OCI-M2 (cell line): ENCODE data around the gene DYNC1I2.
"Not testable (repeated sequence)": the region's sequence is repeated elsewhere in the genome, so short reads cannot be mapped to it uniquely, and the experiment has no call there.

Source experiments
- DNase-seq: peaks from one replicate; lab custom pipeline; 2025; ENCODE audit not compliant: unreplicated experiment; lab: John Stamatoyannopoulos, UW

Gene DYNC1I2

DNA sequence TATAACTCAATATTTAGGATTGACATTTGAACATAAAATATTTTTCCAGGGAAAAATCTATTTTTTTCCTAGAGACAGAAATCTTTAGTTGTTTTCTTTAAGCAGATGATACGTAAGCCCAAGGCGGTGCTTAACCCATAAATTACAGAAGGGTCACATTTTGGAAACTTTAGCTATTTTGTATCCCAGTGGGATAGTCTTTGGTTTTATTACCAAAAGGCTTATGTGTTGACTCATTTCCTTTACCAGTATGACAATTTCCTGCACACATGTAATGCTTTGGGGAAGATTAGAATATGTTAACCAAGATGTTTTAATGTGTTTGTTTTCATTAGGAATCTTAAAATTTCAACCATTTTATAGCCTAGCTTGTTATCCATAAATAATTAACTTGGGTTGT, 24.8 kb downstream of the DYNC1I2 start:
- DNase-seq = no peak

DNA sequence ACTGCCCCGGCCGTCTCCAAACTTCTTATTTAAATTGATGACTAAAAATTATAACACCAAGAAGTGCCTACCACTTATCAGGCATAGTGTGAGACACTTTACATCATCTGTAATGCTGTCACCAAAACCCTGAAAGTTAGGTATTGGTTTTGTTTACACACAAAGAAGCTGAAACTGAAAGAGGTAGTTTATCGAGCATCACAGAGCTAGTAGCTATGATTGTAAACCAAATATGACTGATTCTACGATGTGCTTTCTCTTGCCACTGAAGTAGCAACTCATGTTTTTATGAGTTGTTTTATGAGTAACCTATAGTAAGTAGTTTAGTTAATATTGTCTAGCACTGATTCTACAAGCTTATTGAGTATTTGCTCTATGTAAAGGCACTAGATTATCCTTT, 31.5 kb downstream of the DYNC1I2 start:
- DNase-seq = no peak

DNA sequence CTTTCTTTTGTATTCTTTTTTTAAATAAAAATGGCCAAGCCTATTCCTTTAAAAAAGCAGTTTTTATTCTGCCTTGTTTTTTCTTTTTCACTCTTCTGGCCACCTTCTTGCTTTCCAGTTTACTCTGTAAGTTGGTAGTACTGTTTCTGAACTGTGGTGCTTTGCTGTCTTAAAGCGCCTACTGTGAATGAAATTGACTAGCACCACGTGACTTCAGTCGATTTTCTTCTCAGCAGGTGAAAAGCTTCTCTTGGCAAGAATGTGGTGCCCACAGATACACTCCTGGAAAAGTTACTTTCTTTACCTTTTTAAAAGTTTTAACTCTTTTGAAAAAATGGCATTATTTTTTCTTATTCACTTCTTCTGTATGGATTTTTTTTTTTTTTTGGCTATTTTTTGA, 32.4 kb downstream of the DYNC1I2 start:
- no peak for DNase-seq

DNA sequence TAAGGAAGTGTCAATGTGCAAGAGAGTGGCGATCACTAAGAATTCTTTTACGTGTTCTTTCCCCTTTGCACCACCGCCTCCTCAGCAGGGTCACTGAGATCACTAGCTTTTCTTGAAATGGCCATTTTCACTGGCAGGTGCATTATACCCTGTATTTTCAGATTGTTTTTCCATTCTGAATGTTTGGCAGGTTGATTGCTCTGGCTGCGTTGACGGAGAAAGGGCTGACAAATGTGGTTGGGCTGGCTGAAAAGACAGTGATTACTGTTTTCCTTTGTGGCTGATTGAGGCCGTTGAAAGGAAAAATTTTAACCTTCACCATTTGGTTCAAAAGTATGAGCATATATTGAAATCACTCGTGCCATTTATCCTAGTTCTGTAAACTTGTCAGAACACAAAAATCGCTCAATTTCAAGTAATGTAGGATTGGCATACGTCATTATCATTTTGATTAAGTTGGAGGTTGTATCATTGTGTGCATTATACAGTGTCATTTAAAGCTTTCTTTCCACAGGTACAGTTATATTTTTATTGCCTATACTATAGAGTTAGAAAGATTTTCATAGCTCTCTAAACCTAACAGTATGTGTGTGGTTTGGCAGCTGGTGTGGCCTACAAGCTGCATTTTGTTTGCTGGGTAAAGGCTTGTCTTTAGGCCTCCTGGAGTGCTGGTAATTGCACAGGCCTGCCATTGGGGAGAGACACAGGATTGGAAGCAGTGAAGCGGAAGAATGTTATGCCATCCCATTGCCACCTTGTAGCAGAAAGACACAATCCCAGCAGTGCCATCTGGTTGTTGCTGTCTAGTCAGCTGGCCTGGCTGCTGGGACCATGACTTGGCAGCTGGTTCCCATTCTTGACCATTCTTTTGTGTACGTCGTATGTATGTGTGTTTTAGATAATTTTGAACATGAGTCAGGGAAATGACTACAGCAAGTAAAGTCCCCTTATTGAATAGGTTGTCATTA, 36.7 kb downstream of the DYNC1I2 start:
- DNase-seq = no peak

DNA sequence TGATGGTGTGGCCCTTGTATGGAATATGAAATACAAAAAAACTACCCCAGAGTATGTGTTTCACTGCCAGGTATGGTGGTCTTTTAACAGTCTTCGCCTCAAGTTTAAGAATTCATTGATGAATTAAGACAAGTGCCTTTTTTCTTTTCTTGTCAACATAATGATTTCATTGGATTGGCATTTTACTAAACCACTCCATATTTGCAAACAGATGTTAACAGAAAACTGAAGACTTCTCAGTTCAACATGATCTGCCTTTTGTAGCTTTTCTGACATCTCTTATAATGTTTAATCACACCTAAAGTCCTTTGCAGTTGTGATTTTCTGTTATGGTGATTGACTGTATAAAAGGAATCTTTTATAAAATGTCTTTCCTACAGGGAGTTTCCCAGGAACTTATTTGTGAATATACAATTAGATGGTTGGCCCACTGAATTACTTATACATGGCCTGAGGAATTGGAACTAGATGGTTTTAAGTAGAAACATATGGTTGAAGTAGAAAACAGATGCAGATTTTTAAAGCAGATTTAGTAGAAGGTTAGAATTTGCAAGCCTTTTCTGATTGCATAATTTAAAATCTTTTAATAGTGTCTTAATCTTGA, 39.7 kb downstream of the DYNC1I2 start:
- no peak for DNase-seq

DNA sequence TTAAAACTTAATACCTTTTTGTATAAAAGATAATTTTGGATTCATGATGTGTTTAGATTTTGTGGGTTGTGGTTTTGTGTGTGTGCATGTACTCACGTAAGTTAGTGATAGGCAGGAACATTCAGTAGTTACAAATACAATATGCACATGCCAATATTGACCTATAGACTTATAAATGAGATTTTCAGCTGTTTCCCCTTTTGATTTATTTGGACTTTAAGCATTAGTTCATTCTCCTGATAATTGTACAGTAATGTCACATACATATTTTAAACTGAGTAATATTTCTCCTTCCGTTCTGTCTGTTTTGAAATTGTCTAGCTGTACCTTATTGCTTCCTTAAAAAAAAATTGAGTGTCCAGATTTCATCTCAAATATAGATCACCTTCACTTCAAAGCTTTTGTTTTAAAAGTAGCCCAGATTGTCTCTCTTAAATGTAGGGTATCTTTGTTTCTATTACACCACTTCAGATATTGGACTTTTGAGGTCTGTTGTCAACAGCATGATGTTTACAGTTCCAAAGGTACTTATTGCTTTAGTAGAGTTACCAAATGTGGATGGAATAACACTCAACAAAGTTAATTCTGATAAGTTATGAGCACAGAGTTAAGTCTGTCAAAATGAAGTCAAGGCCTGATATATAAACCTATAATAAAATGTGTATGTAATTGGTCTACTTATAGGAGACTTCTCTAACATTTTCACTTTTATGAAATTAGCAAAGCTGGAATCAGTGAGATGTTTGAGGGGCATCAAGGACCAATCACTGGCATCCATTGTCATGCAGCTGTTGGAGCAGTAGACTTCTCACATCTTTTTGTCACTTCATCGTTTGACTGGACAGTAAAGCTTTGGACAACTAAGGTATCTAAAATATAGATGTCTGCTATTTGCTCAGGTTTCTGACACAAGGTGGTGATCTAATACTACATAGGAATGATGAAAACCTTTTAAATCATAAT, 42.0 kb downstream of the DYNC1I2 start:
- no peak for DNase-seq

DNA sequence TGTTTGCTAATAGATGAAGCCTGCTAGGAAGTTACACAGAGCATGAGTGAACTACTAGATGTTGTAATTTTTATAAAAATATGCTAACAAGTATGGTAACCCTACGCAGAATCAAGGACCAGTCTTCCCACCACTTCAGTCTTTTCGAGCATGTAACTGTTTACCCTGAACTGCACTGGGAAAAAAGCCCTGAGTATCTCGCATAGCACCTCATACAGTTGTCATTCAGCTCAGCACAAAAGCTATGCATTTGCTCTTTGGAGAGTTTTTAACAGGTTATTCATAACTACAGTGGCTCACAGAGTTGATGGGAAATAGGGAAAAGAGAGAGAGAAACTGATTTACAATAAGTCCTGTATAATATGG, 42.7 kb downstream of the DYNC1I2 start:
- DNase-seq = no peak

DNA sequence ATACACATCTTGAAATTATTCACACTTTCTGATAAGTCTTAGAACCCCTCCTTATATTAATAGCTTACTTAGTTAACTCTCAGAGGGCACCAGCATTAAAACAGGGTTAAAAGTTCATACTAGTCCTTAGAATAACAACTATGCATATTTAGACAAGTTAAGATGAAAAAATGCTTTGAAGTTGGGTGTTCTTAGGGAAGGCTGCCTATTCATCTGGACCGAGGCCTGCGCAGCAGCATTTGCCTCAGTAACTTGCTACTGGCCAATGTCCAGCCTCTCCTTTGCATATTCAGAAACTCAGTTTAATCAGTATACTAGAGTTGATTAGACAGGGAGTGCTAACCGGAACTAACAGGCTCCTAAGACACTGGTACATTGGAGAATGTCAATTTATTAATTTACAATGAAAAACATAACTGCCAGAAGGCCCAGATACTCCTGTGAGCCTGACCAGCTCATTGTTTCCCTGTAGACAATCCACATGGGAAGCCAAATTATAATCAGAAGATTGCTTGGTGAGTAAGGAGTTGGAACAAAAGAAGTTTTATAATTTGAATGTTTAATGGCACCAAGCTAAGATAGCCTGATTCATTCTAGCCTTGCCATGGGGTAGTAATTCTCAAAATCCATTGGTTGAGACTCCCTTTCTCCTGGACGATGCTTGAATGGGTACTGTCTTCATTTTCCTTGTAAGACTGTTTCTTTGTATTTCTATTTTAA, 48.9 kb downstream of the DYNC1I2 start:
- no peak for DNase-seq

DNA sequence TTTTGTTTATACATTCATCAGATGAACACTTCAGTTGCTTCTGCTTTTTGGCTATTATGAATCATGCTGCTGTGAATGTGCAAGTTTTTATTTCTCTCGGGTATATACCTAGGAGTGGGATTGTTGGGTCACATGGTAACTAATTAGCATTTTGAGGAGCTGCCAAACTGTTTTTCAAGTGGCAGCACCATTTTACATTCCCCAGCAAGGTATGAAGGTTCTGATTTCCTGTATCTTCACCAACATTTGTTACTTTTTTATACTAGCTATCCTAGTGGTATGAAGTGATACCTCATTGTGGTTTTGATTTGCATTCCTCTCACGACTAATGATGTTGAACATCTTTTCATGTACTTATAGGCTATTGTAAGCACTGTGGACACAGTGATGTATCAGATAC, 53.9 kb downstream of the DYNC1I2 start:
- DNase-seq = no peak

DNA sequence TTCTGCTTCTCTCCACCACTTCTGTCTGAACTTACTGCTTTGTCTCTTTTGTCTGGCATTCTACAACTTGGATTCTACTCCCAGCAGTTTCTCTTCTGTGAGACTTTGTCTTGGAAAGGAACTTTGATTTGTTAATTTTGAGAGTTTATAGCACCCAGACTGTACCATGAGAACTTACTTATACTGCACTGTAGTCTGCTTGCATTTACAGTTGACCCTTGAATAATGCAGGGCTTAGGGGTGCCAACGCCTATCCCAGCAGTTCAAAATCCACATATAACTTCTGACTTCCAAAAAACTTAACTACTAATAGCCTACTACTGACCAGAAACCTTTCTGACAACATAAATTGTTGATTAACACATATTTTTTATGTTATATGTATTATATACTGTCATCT, 55.5 kb downstream of the DYNC1I2 start:
- DNase-seq = no peak

DNA sequence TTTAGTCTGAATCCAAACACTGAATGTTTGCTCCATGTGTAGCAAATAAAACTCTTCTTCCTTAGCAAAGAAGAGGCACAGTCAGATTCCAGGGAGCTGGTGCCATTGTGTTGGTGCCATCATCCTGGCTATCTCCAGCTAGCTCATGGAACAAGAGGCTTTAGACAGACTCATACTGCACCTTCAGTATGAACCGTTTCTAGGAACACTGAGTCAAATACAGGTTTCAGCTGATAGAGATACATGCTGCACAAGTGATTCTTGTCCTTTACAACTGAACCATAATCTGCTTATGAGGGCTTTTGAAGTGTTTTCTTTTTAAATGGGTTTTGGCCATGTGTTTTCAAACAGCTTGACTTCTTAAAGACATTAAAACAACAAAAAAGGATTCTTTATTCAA, 57.9 kb downstream of the DYNC1I2 start:
- no peak for DNase-seq

DNA sequence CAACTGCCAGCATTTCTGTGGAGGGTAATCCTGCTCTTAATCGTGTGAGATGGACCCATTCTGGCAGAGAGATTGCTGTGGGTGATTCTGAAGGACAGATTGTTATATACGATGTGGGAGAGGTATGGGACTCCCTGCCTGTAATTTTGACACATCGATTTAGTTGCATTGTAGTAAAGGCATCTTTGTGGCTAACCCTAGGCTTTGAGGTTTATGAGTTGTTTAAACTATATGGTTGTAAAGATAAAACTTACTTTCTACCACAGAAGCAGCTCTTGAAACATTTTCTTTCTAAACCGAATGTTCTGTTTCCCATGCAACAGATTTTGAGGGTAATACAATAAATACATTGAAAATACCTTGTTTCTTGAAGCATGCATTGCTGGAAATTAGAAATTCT, 58.5 kb downstream of the DYNC1I2 start:
- no peak for DNase-seq

DNA sequence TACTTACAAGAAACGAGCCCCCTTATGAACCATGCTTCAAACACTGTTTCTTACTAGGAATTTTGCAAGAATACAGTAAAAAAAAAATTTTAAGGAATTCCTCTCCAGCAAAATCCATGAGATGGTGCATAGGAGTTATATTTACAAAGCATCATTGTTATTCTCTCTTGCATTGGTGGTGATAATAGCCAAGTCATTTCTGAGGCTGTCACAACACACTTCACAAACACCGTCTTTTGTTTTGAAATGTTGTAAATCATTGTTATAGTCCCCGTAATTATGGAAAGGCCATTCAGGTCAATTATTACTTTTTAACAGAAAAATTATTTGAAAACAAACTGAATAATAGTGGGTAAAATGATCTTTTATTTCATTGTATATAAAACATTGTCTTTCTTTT, 60.1 kb downstream of the DYNC1I2 start:
- DNase-seq = no peak

DNA sequence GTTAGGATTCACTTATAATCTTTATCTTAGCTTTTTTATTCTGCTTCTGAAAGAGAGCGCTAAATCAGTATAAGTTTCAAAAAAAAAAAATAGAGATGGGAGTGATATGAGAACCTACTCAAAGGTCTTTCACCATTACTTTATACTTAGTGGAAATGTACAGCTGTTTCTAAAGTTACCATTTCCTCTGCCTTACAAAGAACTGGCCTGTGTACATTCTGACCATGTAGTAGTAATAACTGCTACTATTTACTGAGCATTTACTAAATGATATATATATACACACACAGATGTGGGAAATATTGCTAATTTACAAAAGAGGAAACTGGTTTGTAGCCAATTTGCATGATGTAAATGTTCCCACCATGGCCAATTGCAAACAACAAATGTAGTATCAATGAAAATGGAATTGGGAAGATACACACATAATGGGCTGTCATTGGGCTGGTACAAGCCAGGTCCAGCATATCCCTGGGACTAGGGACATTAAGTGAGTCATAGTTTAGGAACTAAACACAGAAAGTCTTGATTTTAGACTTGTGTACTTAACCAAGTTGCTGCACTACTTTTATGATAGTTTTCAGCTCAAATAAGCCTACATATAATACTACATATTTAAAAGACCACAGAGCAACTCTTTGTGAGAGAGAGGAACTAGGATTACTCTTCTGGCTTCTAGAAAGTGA, 67.1 kb downstream of the DYNC1I2 start:
- no peak for DNase-seq

DNA sequence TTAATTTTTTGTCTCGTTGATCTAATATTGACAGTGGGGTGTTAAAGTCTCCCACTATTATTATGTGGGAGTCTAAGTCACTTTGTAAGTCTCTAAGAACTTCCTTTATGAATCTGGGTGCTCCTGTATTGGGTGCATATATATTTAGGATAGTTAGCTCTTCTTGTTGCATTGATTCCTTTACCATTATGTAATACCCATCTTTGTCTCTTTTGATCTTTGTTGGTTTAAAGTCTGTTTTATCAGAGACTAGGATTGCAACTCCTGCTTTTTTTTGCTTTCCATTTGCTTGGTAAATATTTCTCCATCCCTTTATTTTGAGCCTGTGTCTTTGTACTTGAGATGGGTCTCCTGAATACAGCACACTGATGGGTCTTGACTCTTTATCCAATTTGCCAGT, 71.5 kb downstream of the DYNC1I2 start:
- not testable (repeated sequence) for DNase-seq

DNA sequence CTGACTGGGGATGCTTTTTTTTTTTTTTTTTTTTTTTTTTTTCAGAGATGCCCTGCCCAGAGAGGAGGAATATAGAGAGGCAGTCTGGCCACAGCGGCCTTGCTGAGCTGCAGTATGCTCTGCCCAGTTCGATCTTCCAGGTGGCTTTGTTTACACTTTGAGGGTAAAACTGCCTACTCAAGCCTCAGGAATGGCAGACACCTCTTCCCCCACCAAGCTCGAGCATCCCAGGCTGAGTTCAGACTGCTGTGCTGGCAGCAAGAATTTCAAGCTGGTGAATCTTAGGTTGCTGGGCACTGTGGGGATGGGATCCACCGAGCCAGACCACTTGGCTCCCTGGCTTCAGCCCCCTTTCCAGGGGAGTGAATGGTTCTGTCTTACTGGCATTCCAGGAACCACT, 73.9 kb downstream of the DYNC1I2 start:
- not testable (repeated sequence) for DNase-seq

DNA sequence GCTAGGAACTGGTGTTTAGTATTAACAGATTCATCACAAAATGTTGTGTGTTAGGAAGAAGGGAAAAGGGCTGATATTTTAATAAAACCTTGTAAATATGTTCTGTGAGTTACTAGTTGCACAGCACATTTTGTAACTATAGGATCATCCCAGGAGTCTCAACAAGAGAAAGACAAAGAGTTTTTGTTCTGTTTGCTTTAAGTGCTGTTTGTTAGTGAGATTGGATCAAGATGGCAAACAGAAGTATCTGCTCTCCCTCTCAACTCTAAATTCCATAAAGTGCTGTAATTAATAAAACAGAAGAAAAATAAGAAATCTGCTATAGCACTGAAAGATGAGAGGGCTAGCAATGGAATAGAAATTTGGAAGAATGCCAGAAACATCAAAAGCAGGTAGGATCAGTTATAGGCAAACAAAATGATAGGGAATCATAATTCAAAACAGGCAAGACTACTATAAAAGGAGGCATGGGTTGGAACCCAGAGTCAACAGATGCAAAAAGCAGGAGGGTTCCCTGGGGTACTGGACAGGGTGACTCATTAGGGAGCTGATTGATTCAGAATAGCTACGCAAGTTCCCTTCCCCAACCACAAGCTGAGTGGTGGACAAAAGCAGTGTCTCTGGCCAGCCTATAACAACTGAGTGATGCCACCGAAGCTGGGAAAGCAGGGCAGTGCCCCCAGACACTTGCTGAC, 75.8 kb downstream of the DYNC1I2 start:
- DNase-seq = no peak

DNA sequence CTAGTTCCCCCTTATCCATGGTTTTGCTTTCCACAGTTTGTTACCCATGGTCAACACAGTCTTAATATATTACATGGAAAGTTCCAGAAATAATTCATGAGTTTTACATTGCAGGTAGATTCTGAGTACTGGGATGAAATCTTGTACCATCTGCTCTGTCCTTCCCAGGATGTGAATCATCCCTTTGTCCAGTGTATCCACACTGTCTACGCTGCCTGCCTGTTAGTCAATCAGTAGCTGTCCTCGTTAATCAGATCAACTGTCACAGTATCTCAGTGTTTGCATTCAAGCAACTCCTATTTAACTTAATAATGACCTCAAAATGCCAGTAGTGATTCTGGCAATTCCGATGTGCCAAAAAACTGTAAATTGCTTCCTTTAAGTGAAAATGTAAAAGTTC, 76.3 kb downstream of the DYNC1I2 start:
- no peak for DNase-seq

DNA sequence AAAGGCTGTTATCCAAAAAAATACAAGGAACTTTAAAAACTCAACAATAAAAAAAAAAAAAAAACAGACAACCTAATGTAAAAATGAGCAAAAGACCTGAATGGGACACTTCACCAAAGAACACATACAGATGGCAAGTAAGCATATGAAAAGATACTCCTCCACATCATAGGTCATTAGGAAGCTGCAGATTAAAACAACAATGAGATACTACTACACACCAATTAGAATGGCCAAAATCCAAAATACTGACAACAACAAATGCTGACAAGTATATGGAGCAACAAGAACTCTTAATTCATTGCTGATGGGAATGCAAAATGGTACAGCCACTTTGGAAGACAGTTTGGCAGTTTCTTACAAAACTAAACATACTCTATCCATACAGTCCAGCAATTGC, 84.2 kb downstream of the DYNC1I2 start:
- no peak for DNase-seq

DNA sequence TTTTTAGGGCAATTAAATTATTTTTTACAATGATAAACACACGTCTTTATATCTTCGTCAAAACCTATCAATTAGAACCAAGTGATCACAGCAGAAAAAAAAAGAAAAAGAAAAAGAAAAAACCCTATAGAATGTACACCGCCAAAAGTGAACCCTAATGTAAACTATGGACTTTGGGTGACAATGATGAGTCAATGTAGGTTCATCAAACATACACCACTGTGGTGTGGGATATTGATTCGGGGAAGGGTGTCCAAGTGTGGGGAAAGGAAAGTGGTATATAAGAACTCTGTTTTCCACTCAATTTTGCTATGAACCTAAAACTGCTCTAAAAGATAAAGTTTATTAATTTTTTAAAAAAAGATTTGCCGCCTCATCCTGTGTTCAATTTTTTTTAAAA, 85.1 kb downstream of the DYNC1I2 start:
- no peak for DNase-seq
